ENCODE results near the gene BRWD1. TPM values are rescaled to one million over a fixed set of nuclear protein-coding genes. Genes with fewer than 3 reads are reported as not detected.

BRWD1 gene
- total and polyA plus RNA-seq, 2 of the 8 experiments (the other 6 are each of a cell fraction or from before 2014, with no cell fraction given): 9.3 to 45.2 TPM

DNA sequence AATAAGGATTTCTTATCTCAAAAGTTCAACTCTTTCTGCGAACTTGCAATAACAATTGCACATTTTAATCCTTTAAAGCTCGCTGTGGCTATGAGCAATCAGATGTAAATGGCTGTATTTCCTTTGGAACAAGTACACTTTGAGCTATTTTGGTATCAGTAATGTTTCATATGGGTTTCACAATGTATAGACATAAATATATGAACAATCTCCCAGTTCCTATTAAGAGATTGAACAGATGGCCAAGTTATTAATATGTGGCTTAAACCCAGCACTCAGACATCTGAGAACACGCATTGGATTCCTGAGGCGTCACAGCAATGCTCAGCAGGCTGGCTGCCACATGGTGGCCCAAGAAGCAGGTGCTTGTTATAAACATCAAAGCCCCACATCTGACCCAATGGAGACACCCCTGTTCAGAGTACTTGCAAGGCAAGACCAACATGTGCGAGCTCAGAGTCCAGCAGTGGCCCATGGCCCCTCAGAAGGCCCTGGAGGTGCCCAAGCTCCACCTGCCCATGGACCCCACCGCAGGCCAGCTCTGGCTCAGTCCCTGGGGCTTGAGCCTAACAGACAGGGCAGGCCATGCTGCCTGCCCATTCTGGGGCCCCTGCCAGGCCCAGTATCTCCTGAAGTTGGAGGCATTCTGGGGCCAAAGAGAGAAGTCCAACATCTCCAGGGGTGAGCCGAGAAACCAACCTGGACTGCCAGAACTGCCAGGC lies 153.9 kb downstream of the BRWD1 start:
- Histone ChIP-seq H3K23ac (ENCODE audit: insufficient read length) (no peak overlapping the region), H2AK5ac (ENCODE audit: low read depth, low read length) (no peak overlapping the region), H2BK120ac (replicated peaks; ENCODE audit: low read depth, low read length) (no peak overlapping the region), H3K9me3 (ENCODE audit: insufficient read depth in 2 of 2, low read depth in 1 of 2, low read length in 1 of 2) (peaks cover 10 to 18% of the 10 kb centered on the region in 2 experiments), H4K91ac (replicated peaks; ENCODE audit: insufficient read length, low read length) (no peak overlapping the region), H3K23me2 (ENCODE audit: low read depth, low read length) (no peaks in the 10 kb centered on the region), H3K4me2 (ENCODE audit: insufficient read depth in 1 of 2, low read depth in 2 of 2, low read length in 2 of 2) (no peak overlapping the region), H4K5ac (ENCODE audit: insufficient read length, low read depth, low read length) (no peak overlapping the region), H3K4ac (replicated peaks; ENCODE audit: insufficient read length, low read depth, low read length) (no peak overlapping the region), H2BK15ac (ENCODE audit: low read length) (no peak overlapping the region), H3K14ac (ENCODE audit: insufficient read length) (no peak overlapping the region), H3K79me2 (ENCODE audit: control insufficient read depth in 1 of 2, insufficient read depth in 2 of 2, low read length in 2 of 2) (no peaks in the 10 kb centered on the region), H3K36me3 (ENCODE audit: control insufficient read depth in 2 of 4, insufficient read depth in 4 of 4, low read length in 3 of 4) (no peaks in the 10 kb centered on the region), H4K20me1 (replicated peaks in 1 of 2; ENCODE audit: control insufficient read depth in 1 of 2, insufficient read depth in 2 of 2, low read length in 2 of 2) (no peaks in the 10 kb centered on the region), H2BK12ac (ENCODE audit: low read depth, low read length) (no peak overlapping the region), H3K4me3 (ENCODE audit: extremely low read depth in 1 of 4, insufficient read depth in 2 of 4, low read depth in 3 of 4, low read length in 4 of 4) (no peak overlapping the region), H3K27ac (ENCODE audit: low read depth, low read length) (no peak overlapping the region), H3K9ac (replicated peaks in 1 of 4; ENCODE audit: extremely low read depth in 1 of 4, low read depth in 3 of 4, low read length in 3 of 4) (no peak overlapping the region), H2BK5ac (ENCODE audit: low read depth, low read length) (no peak overlapping the region), H3K27me3 (replicated peaks in 1 of 4; ENCODE audit: control insufficient read depth in 3 of 4, extremely low read depth in 1 of 4, insufficient read depth in 3 of 4, low read length in 3 of 4) (no peaks in the 10 kb centered on the region), H4K8ac (ENCODE audit: extremely low read depth, insufficient read depth, low read length) (no peak overlapping the region), H3K56ac (replicated peaks; ENCODE audit: insufficient read length, low read depth, low read length) (no peak overlapping the region), H3K79me1 (ENCODE audit: low read depth, low read length) (no peaks in the 10 kb centered on the region), H3K4me1 (replicated peaks in 1 of 4; ENCODE audit: control insufficient read depth in 3 of 4, insufficient read depth in 4 of 4, low read length in 3 of 4) (no peaks in the 10 kb centered on the region), H2AFZ (ENCODE audit: low read length) (no peak overlapping the region), H3K18ac (ENCODE audit: extremely low read depth, low read length) (no peak overlapping the region), H2BK20ac (ENCODE audit: low read length) (no peak overlapping the region)
- CTCF ChIA-PET (ENCODE audit: partially characterized antibody): interaction anchor here (0.5 to 0.7 kb wide), 2 partner anchors 9 to 231 kb away, joined by 3 read pairs; no protein-coding TSS in a partner anchor
- DNase-seq (ENCODE audit: low read depth in 1 of 2, low spot score in 2 of 2) (no peak), FAIRE-seq (no peak)
- WGBS, 2 experiments (ENCODE audit: extremely low coverage in 1 of 2, insufficient coverage in 1 of 2, insufficient read length in 1 of 2, insufficient replicate concordance in 2 of 2, low coverage in 1 of 2, low lambda C conversion rate in 2 of 2, missing lambda C conversion rate in 1 of 2): 73% methylated on average over 6 of the region's 7 CpGs; no CpG with 5 or more reads in 1 of the 2 experiments
- TF ChIP-seq, protein P1, sequence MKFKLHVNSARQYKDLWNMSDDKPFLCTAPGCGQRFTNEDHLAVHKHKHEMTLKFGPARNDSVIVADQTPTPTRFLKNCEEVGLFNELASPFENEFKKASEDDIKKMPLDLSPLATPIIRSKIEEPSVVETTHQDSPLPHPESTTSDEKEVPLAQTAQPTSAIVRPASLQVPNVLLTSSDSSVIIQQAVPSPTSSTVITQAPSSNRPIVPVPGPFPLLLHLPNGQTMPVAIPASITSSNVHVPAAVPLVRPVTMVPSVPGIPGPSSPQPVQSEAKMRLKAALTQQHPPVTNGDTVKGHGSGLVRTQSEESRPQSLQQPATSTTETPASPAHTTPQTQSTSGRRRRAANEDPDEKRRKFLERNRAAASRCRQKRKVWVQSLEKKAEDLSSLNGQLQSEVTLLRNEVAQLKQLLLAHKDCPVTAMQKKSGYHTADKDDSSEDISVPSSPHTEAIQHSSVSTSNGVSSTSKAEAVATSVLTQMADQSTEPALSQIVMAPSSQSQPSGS (IDR thresholded peaks at IDR 0.05; ENCODE audit: low read length): no peak
- no peak for TF ChIP-seq HDAC6 (IDR thresholded peaks at IDR 0.05; ENCODE audit: low read depth, low read length)
- POLR2A ChIA-PET (ENCODE audit: partially characterized antibody): interaction anchor here (2.3 kb wide), 1 partner anchor 18 kb away, joined by 6 read pairs; no protein-coding TSS in a partner anchor

Measured in H1 (cell line).